ENCODE results near the gene MAOA. TPM values are rescaled to one million over a fixed set of nuclear protein-coding genes. Genes with fewer than 3 reads are reported as not detected.
"Not testable (repeated sequence)": the region's sequence is repeated elsewhere in the genome, so short reads cannot be mapped to it uniquely, and the experiment has no call there.

The MAOA gene
- total RNA-seq, 6 experiments from 2014 or later: 76.2 to 180 (median 109) TPM

DNA sequence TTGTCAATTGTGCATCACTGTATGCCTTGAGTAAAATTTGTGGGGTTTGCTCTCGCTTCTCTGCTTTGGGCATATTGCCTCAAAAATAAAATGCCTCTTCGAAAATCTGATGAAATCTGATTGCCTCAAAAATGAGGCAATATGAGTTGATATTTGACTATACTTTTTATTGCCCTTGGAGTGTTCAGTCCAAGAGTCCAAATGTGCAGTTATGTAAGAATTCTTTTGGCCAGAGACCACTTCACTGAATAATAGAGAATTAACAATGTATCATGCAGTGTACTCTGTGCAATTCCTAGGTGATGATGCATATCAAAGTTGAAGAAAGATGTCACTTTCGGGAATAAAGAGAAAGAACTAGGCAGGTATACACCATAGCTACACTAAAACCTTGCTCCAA lies 8.6 kb downstream of the MAOA start:
- peak overlapping the region in 2 of 3 donors; percentile 54 to 66 for H3K27ac ChIP-seq
- no peak overlapping the region for H3K4me3 ChIP-seq
- WGBS (ENCODE audit: insufficient coverage, low coverage, low lambda C conversion rate, missing lambda C conversion rate): 31% methylated on average over 3 of the region's 3 CpGs
- H3K4me1 ChIP-seq: peaks cover 0 to 13% (median 6%) of the 10 kb centered on the region in 4 donors
- TF ChIP-seq, protein P1, sequence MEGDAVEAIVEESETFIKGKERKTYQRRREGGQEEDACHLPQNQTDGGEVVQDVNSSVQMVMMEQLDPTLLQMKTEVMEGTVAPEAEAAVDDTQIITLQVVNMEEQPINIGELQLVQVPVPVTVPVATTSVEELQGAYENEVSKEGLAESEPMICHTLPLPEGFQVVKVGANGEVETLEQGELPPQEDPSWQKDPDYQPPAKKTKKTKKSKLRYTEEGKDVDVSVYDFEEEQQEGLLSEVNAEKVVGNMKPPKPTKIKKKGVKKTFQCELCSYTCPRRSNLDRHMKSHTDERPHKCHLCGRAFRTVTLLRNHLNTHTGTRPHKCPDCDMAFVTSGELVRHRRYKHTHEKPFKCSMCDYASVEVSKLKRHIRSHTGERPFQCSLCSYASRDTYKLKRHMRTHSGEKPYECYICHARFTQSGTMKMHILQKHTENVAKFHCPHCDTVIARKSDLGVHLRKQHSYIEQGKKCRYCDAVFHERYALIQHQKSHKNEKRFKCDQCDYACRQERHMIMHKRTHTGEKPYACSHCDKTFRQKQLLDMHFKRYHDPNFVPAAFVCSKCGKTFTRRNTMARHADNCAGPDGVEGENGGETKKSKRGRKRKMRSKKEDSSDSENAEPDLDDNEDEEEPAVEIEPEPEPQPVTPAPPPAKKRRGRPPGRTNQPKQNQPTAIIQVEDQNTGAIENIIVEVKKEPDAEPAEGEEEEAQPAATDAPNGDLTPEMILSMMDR (IDR thresholded peaks at IDR 0.05): no peak
- no peak for TF ChIP-seq POLR2A (IDR thresholded peaks at IDR 0.05)
- DNase-seq (no peak), ATAC-seq (peak; percentile 55 to 84 (median 66))
- no peaks in the 10 kb centered on the region for H3K27me3 ChIP-seq
- H3K36me3 ChIP-seq: no peaks in the 10 kb centered on the region
- H3K9me3 ChIP-seq: no peaks in the 10 kb centered on the region
- intact Hi-C loops (cut with DNase I): no loop called here

DNA sequence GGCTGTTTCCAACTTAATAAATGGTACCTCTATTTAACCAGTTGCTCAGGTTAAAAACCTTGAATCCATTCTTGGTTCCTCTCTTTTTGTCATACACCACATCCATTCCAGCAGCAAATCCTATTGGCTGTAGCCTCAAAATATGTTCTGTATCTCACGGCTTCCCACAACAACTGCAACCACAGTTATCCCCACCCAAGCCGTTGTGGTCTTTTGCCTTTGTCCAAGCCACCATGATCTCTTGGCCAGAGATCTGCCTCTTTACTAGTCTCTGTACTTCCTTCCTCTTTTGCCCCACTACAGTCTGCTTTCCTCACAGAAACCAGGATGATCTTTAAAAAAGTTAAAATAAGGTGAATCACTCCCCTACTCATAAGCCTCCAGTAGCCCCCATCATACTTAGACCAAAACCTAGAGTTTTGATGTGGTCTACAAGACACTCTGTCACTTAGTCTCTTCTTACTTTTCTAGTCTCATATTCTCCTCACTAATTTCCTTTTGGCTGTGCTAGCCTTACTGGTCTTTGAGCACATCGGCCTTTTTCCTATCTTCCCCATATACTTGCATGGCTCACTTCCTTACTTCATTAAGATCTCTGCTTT lies 10.3 kb downstream of the MAOA start:
- Histone ChIP-seq H3K4me1 (peaks cover 0 to 13% (median 6%) of the 10 kb centered on the region in 4 donors), H3K27me3 (no peaks in the 10 kb centered on the region), H3K36me3 (no peaks in the 10 kb centered on the region), H3K27ac (peak overlapping the region in 2 of 3 donors; percentile 37 to 66), H3K4me3 (no peak overlapping the region), H3K9me3 (no peaks in the 10 kb centered on the region)
- WGBS (ENCODE audit: insufficient coverage, low coverage, low lambda C conversion rate, missing lambda C conversion rate): 60% methylated on average over 3 of the region's 3 CpGs
- TF ChIP-seq POLR2A (IDR thresholded peaks at IDR 0.05): no peak
- TF ChIP-seq, protein P1 (IDR thresholded peaks at IDR 0.05): no peak
- no peak for DNase-seq
- ATAC-seq: no peak
- intact Hi-C loops (cut with DNase I): no loop called here

DNA sequence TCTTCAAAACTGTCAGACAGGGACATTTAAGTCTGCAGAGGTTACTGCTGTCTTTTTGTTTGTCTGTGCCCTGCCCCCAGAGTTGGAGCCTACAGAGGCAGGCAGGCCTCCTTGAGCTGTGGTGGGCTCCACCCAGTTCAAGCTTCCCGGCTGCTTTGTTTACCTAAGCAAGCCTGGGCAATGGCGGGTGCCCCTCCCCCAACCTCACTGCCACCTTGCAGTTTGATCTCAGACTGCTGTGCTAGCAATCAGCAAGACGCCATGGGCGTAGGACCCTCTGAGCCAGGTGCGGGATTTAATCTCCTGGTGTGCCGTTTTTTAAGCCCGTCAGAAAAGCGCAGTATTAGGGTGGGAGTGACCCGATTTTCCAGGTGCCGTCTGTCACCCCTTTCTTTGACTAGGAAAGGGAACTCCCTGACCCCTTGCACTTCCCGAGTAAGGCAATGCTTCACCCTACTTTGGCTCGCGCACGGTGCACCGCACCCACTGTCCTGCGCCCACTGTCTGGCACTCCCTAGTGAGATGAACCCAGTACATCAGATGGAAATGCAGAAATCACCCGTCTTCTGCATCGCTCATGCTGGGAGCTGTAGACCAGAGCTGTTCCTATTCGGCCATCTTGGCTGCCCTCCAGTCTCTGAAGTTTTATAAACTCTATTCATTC lies 20.0 kb downstream of the MAOA start:
- WGBS (ENCODE audit: insufficient coverage, low coverage, low lambda C conversion rate, missing lambda C conversion rate): 52% methylated on average over 7 of the region's 19 CpGs
- peaks cover 0 to 19% (median 3%) of the 10 kb centered on the region in 4 donors for H3K4me1 ChIP-seq
- DNase-seq; H3K36me3 ChIP-seq; H3K27me3 ChIP-seq; H3K9me3 ChIP-seq; ATAC-seq; H3K4me3 ChIP-seq; intact Hi-C loops (cut with DNase I); H3K27ac ChIP-seq: not testable (repeated sequence)

DNA sequence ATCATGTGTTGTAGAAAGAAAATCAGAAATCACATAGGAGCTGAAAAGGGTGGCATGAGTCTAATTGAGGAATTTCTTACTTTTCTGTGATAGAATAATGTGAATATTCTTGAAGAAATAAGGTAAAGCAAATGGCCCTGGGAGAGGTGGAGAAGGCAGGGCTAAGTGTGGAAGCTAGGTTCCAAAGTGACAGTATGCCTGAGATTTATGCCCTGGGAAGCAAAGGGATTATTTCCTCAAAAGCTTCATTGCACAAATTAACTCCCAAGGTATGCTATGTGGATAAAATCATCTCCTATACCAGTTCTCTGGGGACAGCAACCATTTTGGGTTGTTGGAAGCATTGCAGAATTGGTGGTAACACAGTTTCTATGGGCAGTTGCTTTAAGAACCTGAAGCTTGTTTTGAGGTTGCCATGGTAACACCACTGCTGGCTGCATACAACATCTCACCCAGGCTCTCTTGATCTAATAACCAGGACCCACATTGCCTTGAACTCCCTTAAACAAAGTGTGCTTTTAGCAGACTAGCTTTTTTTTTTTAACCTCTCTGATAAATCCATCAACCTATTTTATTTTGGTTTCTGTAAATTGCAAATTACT lies 21.0 kb downstream of the MAOA start:
- H3K27ac ChIP-seq: no peak overlapping the region
- H3K36me3 ChIP-seq: no peaks in the 10 kb centered on the region
- H3K4me1 ChIP-seq: peaks cover 0 to 19% (median 3%) of the 10 kb centered on the region in 4 donors
- ATAC-seq (peak; percentile 36 to 90 (median 53)), DNase-seq (no peak)
- intact Hi-C loops (cut with DNase I): no loop called here
- TF ChIP-seq POLR2A (IDR thresholded peaks at IDR 0.05): no peak
- TF ChIP-seq, protein P1 (IDR thresholded peaks at IDR 0.05): no peak
- H3K9me3 ChIP-seq: no peaks in the 10 kb centered on the region
- no peaks in the 10 kb centered on the region for H3K27me3 ChIP-seq
- H3K4me3 ChIP-seq: no peak overlapping the region

DNA sequence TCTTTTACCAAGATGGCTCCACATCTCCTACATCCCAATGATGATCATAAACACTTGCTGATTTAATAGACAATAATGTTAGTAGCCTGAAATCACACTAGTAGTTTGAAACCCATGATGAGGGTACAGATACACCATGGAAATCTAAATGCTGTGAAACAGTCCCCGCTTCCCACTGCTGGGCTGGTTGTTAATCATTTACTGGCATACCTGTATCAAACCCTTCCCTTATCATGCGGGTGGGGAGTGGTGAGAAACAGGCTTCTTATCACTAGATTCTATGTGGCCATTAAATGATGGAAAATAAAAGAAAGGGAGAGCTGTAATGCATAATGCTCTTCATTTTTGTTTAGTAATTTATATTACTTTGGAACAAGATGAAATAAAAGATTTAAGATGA lies 21.9 kb downstream of the MAOA start:
- TF ChIP-seq POLR2A (IDR thresholded peaks at IDR 0.05): no peak
- TF ChIP-seq, protein P1 (IDR thresholded peaks at IDR 0.05): no peak
- H3K9me3 ChIP-seq: no peaks in the 10 kb centered on the region
- DNase-seq (no peak), ATAC-seq (peak; percentile 71 to 87 (median 80))
- H3K27ac ChIP-seq: no peak overlapping the region
- intact Hi-C loops (cut with DNase I): no loop called here
- H3K4me1 ChIP-seq: peaks cover 0 to 19% (median 3%) of the 10 kb centered on the region in 4 donors
- no peaks in the 10 kb centered on the region for H3K36me3 ChIP-seq
- H3K27me3 ChIP-seq: no peaks in the 10 kb centered on the region
- H3K4me3 ChIP-seq: no peak overlapping the region
- 32% methylated on average over 2 of the region's 2 CpGs for WGBS (ENCODE audit: insufficient coverage, low coverage, low lambda C conversion rate, missing lambda C conversion rate)

Measured in right lobe of liver (tissue), 6 donors.